OCI-LY3 (cell line): ENCODE measurements around the gene SLC22A14.

Experiments used
- EZH2phosphoT487 ChIP-seq: fragments of 200-600 bp; shearing (Covaris generic); IDR thresholded peaks from 2 replicates; pipeline ENCODE4 v1.6.1; 2018; ENCODE audit warnings: antibody characterized with exemption, mixed run types, low read depth
- TF ChIP-seq, protein P1 (sequence below): fragments of 200-600, 300-600 bp; sonication (generic); IDR thresholded peaks from 2 replicates; pipeline ENCODE4 v1.5.1; 2014; ENCODE audit warnings: antibody characterized with exemption, low read length, low read depth

- TF ChIP-seq, protein P1, sequence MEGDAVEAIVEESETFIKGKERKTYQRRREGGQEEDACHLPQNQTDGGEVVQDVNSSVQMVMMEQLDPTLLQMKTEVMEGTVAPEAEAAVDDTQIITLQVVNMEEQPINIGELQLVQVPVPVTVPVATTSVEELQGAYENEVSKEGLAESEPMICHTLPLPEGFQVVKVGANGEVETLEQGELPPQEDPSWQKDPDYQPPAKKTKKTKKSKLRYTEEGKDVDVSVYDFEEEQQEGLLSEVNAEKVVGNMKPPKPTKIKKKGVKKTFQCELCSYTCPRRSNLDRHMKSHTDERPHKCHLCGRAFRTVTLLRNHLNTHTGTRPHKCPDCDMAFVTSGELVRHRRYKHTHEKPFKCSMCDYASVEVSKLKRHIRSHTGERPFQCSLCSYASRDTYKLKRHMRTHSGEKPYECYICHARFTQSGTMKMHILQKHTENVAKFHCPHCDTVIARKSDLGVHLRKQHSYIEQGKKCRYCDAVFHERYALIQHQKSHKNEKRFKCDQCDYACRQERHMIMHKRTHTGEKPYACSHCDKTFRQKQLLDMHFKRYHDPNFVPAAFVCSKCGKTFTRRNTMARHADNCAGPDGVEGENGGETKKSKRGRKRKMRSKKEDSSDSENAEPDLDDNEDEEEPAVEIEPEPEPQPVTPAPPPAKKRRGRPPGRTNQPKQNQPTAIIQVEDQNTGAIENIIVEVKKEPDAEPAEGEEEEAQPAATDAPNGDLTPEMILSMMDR = no peak
- no peak for TF ChIP-seq EZH2phosphoT487
These were observed 45.4 kb downstream of the SLC22A14 start for GRCh38 chr3:38327335-38328009.
